Fibroblast of skin of right biceps (primary cell): ENCODE data around the gene DNPH1.

Experiments used
- DNase-seq: peaks from one replicate; pipeline ENCODE4 v3.0.0-alpha.2; 2013

Gene DNPH1

DNA sequence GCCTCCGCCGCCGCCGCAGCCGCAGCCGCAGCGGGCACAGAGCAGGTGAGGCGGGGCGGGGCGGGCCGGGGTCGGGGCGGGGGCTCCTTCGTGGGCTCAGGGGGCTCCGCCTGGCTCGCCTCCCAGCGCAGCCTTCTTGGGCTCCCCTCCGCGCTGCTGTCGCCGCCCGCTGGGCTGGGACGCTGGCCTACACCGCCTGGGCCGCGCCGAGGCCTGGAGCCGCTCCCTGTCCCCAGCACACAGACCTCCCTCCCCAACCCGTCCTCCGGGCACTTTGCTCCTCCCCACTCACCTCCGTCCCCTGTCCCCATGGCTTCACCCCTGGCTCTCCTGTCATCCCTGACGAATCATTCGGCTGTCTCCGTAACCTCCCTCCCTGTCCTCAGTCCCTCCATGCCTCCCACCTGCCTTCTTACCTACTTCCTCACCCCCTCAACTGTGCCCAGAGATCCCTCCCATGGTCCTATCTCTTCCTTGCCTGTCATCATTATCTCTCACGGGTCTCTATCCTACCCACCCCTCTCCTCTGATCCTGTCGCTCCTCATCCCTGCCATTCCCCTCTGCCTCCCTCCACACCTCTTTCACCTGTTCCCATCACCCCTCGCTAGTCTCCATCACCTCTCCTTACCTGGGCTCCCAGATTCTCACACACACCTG, 14.5 kb upstream of the DNPH1 start:
- no peak for DNase-seq

DNA sequence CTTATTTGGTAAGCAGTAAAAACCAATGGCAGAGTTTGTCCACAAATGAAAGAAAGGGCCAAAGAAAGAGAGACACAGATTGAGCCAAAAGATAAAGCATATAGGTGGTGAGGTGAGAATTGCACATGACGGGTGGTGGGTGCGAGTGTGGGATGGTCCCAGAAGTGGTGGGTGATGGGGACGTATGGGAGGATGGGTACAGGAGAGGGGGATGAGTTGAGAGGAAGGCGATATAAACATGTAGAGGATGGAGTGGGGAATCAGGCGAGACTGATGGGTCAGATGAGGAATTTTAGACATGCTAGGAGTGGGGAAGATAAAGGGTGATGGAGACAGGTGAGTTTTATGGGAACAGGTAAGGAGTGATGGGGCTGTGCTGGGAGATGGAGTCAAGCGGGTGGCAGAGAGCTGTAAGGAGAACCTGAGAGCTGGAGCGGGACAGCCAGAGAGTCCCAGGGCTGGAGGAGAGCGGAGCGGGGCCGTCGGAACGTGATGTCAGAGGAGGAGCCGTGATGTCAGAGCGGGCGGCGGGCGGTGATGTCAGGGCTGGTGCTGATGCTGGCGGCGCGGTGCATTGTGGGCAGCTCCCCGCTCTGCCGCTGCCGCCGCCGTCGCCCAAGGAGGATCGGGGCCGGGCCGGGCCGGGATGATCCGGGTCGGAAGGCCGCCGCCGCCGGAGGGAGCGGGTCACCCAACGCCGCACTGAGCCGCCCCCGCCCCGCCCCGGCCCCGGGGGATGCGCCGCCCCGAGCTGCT, 13.8 kb upstream of the DNPH1 start, which contains the start of gene TTBK1:
TTBK1 (plus strand) TSS at position 574 of the 756 bp plus-strand sequence. CDS start 3,180 bp downstream, outside the sequence.
- DNase-seq: no peak

DNA sequence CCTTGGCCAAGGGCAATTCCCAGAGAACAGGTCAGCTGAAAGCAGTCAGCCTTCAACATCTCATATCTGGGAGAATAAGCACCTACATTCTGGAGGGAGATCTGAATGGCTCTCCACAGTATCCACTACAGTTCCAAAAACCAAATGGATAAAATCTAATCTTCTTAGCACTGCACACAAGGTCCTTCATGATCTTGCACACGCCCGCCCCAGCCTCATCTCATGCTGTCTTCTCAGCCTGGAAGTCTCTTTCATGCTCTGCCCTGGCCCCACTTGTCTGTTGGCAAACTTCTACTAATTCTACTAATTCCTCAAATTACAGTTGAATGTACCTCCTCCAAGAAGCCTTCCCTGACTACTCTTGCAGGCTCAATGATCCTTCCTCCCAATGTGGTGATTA, 12.2 kb upstream of the DNPH1 start:
- no peak for DNase-seq

- no peak for DNase-seq
These were observed 11.7 kb upstream of the DNPH1 start for GRCh38 chr6:43240950-43241349.

DNA sequence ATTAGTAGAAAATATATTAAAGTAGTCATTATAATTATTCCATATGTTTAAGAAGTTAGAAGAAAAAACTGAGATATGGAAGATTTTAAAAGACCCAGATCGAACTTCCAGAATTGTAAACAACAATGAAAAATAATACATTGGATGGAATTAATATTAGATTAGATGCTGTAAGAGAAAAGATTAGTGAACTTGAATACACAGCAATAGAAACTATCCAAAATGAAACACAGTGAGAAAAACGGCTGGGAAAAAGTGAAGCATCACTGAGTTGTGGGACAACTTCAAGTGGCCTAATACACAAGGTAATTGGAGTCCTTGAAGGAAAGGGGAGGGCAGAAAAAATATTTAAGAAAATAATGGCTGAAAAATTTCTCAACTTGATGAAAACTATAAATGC, 9.8 kb upstream of the DNPH1 start:
- DNase-seq: no peak

DNA sequence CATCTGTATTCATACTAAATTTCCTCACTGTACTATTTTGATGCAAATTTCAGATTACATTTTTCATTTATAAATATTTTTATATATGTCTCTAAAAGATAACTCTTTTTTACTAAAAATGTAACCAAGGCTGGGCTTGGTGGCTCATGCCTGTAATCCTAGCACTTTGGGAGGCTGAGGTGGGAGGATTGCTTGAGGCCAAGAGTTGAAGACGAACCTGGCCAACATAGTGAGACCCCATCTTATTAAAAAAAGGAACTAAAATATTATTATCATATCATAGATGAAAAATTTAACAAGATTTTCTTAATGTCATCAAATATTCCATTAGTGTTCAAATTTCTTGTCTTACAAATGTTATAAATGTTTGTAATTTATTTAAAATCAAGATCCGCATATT, 6.6 kb upstream of the DNPH1 start:
- DNase-seq: no peak

- DNase-seq: no peak
These were observed 2.6 kb upstream of the DNPH1 start for GRCh38 chr6:43231735-43232450.

GRCh38 chr6:43231053-43231452, 1.8 kb upstream of the DNPH1 start:
- DNase-seq: no peak

DNA sequence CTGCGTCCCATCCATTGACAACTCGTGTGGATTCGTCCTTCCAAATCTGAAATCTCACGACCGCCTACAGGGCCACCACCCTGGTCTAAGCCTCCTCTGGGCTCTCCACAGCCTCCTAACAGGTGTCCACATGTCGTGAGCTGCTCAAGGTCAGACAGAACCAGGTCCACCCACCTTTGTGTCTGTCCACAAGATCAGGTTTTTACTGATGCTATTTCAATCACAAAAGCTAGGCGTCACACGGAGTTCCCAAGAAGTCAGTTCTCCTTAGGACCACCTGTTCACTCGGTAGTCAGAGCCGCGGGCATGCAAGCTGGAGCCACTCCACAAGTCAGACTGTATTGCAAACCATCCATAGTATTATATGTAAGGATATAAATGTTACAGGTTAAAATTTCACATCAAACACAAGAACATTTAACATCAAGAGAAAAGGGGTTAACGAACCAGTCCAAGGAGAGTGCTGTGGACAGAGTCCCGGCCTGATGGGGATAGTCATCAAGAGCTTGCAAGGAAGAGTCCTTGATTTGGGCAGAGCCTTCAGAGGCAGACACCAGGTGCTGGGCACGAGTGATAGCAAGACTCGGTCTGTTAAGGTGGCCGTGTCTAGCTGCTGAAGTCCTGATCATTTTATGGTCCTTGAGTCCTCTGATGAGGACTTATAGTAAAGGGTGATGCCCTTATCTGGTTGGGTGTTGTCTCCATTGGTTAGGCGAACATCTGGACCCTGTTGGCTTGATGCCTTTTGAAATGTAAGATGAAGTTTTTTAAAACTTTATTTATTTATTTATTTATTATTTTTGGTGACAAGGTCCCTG, 731 bp upstream of the DNPH1 start:
- no peak for DNase-seq

DNA sequence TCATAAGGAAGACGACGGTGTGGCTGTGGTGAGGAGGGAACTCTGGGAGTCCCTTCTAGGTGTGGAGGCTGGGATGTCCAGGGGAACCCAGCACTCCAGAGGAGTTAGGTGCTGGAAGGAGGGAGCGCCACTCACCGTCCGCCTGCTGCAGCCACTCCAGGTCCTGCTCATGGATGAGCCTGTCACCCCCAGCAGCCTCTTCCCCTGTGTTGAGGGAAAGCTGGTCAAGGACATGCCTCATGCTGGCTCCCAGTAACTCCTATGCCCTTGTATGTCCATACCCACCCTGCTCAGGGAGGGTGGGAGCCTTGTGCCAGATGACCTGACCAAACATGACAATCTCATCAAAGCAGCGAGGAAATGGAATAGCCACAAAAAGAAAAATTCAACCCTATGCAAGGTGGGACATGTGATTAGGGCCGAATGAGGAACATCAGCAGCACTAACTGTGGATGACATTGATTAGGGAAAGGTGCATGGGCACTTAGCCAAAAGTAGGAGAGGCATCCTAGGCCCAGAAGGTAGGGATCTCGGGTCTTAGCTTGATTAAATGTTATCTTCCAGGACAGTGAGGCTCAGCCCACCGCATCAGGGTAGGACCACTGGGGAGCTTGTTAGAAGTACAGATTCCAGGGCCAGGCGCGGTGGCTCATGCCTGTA, 3.0 kb downstream of the DNPH1 start:
- DNase-seq: no peak

DNA sequence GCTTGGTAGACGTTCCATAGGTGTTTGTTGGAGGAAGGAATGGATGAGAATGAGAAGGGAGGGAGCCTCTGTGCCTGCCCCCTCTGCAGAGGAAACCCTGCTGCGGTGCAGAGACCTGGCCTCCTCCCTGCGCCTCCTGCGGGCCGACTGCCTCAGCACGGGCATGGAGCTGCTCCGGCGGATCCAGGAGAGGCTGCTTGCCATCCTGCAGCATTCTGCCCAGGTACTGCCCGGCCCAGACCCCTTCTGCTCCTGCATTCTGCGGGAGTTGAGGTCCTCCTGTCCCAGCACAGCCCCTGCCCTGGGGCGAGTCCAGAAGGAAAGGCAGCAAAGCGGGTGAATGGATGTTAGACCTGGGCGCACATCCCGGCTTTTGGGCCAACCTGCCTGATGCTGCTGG, 6.1 kb downstream of the DNPH1 start:
- no peak for DNase-seq

- DNase-seq: no peak
These were observed 6.7 kb downstream of the DNPH1 start for GRCh38 chr6:43222418-43223059.

- DNase-seq: no peak
These were observed 8.0 kb downstream of the DNPH1 start for GRCh38 chr6:43221046-43221972.

DNA sequence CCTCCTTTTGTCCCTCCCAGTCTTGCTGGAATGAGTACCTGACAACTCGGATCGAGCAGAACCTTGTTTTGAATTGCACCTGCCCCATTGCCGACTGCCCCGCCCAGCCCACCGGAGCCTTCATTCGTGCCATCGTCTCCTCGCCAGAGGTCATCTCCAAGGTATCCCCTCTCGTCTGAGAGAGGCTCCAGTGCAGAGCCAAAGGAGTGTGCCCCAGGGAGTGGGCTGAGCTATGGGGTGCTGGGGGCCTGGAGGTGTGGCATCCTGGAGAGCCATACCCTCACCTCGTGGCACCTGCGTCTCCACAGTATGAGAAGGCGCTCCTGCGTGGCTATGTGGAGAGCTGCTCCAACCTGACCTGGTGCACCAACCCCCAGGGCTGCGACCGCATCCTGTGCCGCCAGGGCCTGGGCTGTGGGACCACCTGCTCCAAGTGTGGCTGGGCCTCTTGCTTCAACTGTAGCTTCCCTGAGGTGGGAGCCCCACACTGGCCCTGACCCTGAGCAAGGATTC, 8.8 kb downstream of the DNPH1 start:
- DNase-seq: no peak

DNA sequence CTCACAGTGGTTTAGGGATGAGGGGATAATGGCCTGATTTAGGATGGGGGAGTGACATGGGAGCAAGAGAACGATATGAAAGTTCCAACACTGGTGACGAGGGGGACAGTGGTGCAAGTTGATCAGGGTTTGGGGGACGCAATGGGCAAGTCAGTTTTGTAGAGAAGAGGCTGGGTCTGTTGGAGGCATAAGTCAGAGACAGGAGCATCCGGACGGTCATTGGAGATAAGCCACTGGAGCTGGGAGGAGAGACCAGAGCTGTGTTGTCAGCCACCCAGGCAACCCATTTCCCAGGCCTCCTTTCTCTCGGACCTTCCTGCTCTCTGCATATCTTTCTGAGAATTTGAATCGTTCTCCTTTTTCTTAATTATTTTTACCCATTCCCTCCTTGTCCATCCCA, 9.5 kb downstream of the DNPH1 start:
- DNase-seq: no peak

DNA sequence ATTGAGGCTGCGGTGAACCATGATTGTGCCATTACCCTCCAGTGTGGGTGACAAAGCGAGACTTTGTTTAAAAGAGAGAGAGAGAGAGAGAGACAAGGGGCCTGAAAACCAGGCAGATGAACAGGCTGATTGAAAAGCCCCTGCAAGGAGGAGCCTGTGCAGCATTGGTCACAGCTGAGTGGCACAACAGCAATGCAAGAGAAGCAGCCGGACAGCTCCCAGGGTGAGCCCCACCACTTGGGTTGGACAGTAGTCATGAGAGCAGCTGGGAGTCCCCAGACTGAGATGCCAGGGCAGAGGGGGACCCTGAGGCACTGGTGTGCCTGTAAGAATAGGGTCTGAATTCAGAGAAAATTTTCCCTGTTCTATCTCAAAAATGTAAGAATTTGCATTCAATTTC, 10.2 kb downstream of the DNPH1 start:
- DNase-seq: no peak

- no peak for DNase-seq
These were observed 11.9 kb downstream of the DNPH1 start for GRCh38 chr6:43217351-43217750.

DNA sequence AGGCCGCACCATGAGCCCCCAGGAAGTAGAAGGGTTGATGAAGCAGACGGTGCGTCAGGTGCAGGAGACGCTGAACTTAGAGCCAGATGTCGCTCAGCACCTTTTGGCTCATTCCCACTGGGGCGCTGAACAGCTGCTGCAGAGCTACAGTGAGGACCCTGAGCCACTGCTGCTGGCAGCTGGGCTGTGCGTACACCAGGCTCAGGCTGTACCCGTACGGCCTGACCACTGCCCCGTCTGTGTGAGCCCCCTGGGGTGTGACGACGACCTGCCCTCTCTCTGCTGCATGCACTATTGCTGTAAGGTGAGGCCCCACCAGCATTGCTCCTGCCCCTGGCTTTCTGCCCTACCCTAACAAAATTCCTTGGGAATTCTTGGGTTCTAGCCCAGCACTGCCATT, 13.1 kb downstream of the DNPH1 start:
- DNase-seq: no peak

GRCh38 chr6:43215066-43215465, 14.2 kb downstream of the DNPH1 start:
- DNase-seq: no peak

DNA sequence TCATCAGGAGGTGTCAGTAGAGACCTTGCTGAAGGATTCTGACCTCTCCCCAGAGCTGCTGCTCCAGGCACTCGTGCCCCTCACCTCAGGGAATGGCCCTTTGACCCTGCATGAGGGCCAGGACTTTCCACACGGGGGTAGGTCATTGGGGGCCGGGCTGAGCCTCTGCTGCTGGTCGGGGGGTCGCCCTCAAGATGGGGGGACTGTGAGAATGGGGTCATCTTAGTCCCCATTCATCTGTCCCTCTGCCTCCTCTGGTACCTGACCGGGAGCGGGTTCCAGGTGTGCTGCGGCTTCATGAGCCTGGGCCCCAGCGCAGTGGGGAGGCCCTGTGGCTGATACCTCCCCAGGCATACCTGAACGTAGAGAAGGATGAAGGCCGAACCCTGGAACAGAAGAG, 15.8 kb downstream of the DNPH1 start:
- no peak for DNase-seq

GRCh38 chr6:43211955-43212354, 17.3 kb downstream of the DNPH1 start:
- DNase-seq: no peak
